HG03196 (cell line): ENCODE data around the gene MAMSTR.

Source experiments
- ATAC-seq: cut with Tn5 transposase; IDR thresholded peaks from one replicate; pipeline ENCODE4 v1.9.1; 2021; ENCODE audit not compliant: unreplicated experiment

The MAMSTR gene

DNA sequence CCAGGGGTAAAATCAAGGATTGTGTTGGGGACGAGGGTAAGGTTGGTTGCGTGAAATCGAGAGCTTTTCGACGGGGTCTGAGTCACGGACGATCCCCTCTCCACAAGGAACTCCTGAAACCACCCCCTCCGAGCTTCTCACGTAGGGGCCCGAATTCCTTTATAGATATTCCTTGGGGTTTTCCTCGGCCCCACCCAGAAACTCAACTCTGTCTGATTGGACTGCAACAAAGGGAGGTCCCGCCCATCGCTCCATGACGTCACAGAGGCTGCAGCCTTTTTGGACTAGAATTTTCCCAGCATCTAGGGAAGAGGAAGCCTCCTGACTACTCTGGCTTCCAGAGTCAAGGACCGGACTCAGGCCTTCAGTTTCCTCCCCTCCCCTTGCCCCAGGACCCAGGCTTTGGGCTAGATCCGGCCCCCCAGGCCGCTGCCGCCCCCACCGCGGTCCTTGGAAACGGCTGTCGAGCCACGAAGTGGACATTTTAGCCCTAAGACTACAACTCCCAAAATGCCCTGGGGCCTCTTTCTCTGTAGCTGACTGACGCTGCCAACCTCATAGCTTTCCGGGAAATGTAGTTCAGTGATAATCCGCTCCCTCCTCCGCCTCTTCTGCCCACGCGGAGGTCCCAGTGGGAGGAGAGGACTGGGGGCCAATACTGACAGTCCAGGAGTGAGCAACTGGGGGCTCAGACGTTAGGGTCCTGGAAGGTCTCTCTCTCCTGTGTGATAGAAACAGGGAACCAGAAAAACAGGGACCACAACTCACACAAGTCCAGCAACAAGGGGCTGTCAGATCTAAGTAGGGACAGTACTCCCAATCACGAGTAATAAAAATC, 27.4 kb upstream of the MAMSTR start, which contains the start of gene IZUMO1:
IZUMO1 (minus strand) TSS at position 172 of the 838 bp plus-strand sequence. CDS start 1,050 bp downstream, outside the sequence.
- ATAC-seq = no peak

DNA sequence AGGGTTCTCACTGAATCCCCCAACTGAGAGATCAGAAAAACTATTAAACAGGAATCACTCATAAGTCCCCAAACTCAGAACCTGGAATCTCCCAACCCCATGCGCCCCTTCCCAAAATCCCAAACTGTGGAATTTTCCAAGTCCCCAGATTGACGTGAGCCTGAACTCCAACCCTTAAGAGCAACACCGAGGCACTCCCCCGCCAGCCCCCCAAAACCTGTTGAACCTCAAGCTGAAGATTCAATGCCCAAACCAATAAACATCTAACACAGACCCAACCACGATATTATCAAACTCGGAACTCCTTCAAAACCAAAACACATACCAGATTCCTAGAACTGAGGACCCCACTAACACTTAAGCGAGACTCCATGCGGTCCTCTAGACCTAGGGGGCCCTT, 26.6 kb upstream of the MAMSTR start:
- ATAC-seq = no peak

DNA sequence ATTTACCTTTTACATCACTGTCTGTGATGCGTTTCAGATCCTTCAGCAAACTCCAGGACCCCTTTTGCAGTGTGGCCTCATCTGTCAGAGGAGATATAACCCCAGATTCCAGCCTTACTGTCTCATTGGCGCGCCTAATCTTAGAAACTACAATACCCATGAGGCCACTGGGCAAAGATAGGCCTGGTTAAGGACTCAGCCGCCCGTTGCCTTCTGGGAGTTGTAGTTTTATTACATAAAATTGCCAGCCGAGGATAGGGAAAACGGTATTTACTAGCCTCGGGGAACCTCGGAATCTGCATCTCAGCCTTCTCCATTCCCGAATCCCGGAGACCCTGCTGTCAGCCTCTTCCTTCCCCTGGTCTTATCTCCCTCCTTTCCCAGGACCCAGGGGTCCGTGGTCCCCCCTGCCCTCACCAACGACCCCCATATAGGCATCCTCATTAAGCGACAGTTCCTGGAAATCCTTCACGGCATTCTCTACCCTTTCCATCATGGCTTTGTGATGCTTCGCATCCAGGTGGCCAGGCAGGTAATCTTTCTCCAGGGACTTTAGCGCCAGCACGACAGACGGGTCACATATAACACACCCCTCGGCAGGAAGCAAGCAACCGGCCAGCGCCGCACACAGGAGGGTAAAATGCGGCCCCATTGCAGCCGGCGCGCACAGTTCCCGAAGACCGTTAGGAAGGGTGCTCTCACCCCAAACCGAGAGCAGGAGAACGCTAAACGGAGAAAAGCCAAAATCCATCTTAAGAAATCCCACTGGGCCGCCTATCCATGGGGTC, 25.9 kb upstream of the MAMSTR start:
- no peak for ATAC-seq

DNA sequence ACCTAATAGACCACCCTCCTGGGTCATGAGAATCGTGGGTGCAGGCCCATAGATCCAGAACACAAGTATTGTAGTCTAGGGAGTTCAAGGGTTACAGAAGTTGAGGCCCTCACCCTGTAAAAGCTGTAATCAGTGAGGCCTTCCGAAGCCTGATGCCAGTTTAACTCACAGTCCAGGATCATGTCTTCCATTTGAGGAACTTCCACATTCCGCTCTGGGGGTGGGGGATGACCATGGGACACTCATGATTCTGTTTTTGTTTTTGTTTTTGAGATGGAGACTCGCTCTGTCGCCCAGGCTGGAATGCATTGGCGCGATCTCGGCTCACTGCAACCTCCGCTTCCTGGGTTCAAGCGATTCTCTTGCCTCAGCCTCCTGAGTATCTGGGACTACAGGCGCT, 22.6 kb upstream of the MAMSTR start:
- no peak for ATAC-seq

DNA sequence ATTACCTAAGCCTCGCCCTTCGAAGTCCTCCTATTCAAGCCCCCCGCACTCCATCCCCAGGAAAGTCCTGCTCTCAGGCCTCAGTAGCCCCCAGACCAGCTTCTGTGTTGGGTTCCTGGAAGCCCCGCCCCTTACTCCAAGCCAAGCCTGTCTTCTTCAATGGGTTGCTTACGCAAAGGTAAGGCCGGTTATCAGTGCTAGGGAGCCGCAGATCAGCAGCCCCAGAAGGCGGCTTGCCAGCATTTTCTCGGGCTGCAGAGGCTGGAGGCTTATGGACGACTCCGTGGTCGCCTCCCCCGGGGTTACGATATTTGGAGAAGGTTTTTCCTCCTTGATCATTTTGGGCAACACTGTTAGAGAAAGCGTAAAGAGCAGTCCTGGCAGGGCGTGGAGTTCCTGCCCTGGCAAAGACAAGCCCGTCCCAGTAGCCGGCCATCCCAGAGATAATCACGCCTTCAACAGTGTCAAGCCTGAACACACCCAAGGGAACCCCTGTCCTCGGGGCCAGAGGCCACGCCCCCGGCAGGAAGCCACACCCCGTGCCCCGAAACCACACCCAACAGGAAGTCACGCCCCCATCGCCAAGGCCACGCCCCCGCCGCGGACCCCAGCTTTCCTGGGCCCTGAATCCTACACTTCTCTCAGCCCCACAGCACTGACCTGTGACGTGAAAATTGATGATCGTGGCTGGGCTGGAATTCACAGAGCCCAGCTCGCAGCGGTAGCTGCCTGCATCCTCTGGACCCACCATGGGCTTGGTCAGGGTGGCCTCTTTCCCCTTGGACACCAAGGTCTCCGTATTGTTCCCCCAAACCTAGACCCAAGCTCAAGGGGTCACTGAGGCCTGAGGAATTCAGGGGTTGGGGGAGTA, 21.8 kb upstream of the MAMSTR start:
- ATAC-seq = no peak

DNA sequence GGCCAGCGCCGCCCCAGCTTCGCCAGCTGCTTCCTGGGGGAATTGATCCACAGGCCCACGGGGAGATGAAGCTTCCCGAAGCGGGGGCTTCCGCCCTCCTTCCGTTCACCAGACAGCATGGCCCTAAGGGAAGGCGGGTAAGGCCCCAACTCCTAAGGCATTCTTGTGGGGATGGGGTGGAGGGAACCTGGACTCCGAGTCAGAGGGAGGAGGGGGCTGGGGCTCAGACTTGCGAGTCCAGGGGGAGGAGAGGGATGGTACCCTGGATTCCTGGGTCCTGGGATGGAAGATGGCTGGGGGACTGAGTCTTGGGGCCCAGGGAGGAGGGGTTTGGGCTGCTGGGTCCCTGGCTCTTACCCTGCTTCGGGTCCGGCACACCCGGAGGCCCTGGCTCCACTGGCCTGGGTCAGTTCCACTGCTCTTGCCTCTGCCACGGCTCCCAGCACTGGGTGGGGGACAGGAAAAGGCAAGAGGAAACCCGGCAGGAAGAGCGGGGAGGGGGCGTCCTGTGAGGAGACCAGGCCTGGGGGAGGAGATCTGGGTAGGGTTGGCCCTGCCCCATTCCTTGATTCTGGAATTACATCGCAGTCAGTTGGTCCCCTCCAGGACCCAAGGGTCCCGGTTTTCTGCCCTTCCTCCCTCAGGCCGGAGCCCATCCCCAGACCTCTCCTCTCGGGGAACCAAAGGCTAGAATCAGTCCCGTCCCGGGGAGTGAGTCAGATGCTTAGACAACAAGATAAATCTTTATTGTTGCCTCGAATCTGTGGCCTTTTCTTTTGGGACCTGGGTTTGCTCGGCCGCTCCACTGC, 20.8 kb upstream of the MAMSTR start, which contains the start of gene RASIP1:
RASIP1 (minus strand) TSS at position 447 of the 809 bp plus-strand sequence; CDS start at position 119, 328 bp downstream.
- no peak for ATAC-seq

DNA sequence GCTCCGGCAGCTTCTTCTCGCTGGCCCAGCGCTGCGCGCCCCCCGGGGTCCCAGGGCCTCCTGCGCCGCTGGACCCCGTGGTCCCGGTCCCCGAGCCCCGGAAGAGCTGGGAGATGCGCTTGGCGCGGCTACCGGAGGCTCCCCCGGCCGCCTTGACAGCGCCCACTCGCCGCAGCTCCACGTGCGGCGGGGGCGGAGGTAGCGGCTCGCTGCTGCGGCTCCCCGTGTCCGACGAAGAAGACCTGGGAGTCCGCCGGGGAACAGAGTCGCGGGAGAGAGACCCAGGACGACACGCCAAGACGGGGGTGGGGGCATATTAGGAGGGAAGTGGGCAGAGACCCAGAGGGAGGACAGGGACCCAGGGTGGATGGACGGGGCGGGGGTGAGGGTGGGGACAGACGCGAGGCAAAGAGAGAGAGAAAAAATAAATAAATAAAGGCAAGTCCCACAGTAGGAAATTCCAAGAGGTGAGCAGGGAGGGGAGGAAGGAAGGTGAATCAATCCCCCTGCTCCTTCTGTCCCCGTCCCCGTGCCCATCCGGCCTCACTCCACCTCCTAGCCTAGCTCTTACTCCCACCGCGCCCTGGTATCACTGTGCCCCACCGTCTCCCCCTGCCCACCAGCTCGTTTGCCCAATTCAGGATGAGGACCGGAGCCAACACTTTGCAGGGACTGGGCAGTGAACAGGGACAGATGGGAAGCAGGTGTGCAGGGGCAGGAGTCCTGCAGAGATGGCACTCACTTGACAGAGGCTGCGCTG, 20.1 kb upstream of the MAMSTR start:
- ATAC-seq = no peak

DNA sequence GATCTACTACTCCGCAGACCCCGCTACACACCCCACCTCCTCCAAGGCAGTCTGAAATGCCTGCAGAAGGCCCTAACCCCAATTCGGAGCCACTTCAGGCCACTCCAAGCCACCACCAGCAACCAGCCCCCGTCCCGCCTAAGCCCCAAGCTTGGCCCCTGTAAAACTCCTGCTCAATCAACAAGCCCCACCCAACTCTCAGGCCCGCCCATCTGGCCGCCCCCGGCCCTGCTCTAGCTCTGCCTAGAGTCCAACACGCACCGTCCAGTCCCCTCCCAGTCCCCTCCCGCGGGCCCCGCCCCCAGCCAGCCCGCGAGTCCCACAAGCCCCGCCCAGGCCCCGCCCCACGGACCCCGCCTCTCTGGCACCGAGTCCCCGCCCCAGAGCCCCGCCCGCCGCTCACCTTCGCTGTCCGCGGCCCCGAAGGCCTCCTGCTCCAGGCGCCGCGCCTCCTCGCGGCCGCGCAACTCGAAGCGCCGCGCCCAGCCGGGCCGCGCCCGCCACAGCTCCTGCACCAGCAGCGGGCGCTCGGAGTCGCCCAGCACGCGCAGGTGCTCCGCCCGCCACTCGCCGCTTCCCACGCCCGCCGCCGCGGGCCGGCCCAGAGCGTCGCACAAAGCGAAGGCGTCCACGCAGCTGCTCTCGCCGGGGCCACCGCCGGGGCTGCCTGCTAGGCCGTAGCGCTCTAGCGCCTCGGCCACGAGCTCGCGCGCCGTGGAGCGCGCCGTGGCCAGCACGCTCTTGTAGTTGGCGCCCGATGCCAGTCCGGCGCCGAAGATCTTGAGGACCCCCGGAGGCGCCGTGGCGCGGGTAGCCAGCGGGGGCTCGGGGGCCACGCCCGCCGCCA, 19.3 kb upstream of the MAMSTR start:
- peak; percentile 62 for ATAC-seq

DNA sequence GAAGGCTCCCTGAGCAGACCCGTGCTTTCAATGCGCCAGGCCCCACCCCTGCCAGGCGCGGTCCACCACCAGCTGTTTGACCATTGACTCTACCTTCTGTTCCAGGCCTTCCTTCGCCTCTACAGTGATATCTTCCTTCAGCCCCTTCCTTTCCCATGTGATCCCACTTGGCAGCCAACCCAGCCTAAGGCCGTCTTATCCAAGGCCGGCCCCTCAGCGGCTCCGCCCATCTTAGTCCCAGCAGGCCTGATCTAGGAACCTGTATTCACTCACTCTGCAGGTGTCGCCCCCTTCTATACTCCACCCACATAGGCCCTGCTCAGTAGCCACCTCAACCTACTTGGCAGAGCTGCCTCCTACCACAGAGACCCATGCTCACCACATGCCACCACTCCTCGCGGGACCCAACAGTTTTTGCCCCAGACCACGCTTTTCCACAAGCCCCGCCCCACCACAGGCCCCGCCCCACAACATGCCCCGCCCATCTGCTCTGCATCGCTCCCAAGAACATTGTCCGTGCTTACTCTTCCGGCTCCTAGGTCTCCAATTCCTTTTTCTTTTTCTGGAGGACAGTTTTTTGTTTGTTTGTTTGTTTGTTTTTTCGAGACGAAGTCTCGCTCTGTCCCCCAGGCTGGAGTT, 18.0 kb upstream of the MAMSTR start:
- ATAC-seq = no peak

DNA sequence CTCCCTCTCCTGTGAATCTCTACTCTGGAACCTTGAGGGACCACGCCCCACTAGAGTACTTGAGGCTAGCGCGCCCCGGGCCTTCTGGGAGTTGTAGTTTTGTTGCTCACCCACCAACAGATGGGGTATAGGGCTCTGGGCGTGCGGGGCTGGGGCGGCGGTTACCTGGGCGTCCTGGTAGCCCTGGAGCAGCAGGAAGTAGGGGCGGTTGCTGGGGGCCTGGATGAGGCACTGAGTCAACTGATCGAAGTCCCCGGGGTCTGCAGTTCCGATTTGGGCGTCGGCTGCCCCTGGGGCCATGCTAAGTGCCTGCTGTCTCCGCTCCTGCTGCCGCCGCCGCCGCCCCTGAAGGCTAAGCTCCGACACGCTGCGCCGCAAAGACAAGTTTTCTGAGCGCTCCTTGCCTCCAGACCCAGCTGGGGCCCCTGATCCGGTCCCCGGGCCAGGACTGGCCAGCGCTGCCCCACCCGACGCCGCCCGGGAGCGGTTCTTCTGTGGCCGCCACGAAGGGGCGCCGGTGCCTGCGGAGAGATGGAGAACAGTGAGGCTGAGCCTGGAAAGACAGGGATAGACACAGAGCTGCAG, 15.6 kb upstream of the MAMSTR start:
- no peak for ATAC-seq

DNA sequence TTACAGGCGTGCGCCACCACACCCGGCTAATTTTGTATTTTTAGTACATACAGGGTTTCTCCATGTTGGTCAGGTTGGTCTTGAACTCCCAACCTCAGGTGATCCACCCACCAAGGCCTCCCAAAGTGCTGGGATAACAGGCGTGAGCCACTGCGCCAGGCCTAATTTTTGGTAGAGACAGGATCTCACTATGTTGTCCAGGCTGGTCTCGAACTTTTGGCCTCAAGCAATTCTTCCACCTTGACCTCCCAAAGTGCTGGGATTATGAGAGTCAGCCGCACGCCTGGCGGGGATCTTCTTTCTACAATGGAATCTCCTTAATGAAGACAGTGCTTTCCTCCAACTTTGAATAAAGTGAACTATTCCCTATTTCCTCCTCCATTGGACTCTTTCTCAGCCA, 15.1 kb upstream of the MAMSTR start:
- no peak for ATAC-seq

DNA sequence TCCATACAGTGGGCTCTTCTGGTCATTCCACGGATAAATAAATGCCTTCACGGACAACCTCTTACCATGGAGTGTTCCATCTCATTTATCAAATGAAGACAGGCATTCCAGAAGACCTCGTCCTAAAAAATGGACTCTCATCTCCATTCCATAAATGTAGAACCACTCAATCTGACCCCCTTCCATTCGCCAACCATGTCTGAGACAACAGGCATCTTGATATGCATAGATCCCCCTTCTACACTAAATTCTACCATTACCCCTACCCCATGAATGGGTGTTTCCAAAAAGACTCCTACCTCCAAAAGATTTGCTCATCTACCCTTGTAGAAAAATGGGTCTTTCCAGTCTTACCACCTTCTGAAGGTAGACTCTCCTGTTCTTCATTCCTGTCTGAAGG, 11.9 kb upstream of the MAMSTR start:
- ATAC-seq = no peak

DNA sequence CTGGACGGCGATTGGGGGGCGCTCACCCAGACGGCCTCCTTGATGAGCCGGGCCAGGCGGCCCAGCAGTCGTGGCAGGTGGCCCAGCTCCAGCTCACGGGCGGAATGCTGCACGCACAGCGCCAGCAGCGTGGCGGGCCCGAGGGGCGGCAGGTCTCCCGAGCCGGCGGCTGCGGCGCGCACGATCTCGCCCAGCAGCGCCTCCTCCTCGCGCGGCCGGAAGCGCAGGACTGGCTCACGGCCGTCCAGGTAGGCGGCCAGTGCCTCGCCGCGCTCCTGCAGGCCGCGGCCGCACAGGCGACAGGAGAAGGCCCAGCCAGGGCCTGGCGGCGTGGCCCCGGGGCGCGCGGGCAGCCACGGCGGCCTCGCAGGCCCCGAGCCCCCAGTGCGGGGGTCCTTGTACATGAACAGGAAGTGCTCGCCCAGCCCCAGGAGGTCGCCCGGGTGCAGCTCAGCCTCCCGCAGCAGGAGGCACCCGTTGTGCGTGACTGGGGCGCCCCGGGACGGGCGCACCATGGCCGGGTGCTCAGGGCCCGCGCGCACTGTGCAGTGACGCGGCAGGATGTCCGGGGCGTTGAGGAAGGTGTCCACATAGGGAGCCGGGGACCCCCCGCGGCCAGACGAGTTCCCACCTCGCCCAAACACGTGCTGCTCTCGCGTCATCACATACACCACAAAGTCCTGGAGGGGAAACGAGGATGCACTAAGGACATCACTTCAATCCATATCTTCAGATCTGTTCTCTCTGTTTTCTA, 9.6 kb upstream of the MAMSTR start:
- ATAC-seq = no peak

DNA sequence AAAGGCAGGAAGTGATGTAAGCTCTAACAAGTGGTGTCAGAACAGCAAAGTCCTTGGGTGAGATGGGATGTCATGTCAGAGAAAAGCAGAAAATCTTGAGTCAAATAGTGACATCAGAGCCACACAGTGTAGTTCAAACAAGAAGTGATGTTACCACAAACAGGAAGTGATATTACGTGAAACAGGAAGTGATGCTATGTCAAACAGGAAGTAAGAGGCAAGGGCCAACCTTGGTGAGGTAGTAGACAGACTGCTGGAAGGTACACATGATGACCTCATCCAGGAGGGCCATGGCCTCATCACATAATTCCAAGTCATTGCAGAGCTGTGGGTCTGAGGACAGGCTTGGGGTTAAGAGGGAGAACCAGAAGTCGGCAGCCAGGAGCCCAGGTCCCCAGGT, 7.0 kb upstream of the MAMSTR start:
- no peak for ATAC-seq

DNA sequence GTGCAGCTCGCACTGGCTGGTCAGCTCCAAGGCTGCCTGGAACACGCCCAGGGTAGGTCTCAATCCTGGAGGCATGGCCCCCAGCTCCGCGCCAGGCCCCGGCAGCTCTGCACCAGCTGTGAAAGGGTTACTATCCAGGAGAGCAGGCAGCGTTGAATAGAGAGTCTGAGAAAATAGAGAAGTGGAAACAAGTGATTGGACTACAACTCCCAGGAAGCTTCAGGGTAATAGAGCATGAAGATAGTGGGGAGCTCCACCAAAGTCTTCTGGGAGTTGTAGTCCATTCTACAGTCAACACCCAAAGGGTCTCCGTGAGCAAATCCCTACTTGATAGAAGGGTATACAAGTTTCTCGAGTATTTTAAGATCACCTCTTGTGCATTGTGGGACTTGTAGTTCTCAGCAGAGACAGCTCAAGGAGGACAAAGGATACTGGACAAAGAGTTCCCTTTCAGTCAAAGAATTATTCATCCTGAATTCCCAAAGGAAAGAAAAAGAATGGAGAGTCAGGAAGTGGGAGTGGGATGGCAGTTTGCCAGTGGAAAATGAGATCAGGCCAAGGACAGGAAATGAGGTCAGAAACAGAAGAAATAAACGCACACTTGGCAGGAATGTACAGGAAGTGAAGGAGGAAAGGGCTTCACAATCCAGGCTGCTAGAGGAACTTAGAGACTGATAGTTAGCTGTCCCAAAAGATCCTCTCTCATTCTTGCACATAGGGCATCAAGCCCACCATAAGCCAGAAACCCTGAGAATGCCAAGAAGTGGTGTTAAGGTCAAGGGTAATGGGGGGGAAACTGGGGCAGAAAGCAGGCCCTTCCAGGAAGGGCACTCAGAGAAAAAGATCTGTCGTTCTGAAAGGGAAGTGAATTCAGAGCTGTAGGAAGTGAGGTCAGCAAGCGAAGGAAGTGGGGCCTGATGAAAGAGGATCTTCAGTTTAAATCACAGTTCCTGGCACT, 5.5 kb upstream of the MAMSTR start:
- no peak for ATAC-seq

DNA sequence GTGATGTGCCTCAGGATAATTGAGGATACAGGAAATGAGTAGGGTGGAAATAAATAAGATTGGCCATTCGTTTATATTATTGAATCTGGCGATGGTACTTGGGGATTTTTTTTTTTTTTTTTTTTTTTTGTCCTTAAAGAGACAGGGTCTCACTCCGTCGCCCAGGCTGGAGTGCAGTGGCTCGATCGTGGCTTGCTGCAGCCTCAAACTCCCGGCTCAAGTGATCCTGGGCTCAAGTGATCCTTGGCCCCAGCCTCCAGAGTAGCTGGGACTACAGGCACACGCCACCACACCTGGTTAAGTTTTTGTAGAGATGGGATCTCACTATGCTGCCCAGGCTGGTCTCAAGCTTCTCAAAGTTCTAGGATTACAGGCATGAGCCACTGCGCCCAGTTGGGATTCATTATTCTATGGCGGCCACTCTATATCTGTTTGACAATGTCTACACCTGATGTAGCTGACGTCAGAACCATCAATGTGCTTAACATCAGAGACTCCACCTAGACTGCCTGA, 2.7 kb upstream of the MAMSTR start:
- ATAC-seq = no peak
